Cardiac septum (tissue), 1 donor: ENCODE data around the gene PGLYRP2. TPM values are rescaled to one million over a fixed set of nuclear protein-coding genes. Genes with fewer than 3 reads are reported as not detected.

ENCODE experiments used
- DNase-seq: peaks from one replicate; pipeline ENCODE4 v3.0.0-alpha.2; 2020; ENCODE audit warnings: low spot score
- intact Hi-C: fragments of 100-400 bp; cut with DNase I; formaldehyde crosslinking; loops from one replicate; pipeline ENCODE4 v1.14.0; 2022
- total RNA-seq: library from RNA; stranded (reverse); fragmentation: NEBNext Ultra II Directional; extraction: Animal tissue kit (Norgen Biotek cat#: 25700); gene quantifications from one replicate; pipeline ENCODE4 v1.2.1, GENCODE V29; 2021
- donor health status: DM: no; HTN: no; CAD: no.

Gene PGLYRP2
- total RNA-seq, 1 donor from 2014 or later, result not detected

- no peak for DNase-seq
- intact Hi-C loops, result no loop called here
Observed at GRCh38 chr19:15430526-15431120, 48.7 kb downstream of the PGLYRP2 start.

GRCh38 chr19:15429825-15430467, 49.4 kb downstream of the PGLYRP2 start:
- intact Hi-C loops, result no loop called here
- DNase-seq, result no peak

- DNase-seq, result no peak
- intact Hi-C loops, result no loop called here
Observed at GRCh38 chr19:15428956-15429824, 50.1 kb downstream of the PGLYRP2 start.

DNA sequence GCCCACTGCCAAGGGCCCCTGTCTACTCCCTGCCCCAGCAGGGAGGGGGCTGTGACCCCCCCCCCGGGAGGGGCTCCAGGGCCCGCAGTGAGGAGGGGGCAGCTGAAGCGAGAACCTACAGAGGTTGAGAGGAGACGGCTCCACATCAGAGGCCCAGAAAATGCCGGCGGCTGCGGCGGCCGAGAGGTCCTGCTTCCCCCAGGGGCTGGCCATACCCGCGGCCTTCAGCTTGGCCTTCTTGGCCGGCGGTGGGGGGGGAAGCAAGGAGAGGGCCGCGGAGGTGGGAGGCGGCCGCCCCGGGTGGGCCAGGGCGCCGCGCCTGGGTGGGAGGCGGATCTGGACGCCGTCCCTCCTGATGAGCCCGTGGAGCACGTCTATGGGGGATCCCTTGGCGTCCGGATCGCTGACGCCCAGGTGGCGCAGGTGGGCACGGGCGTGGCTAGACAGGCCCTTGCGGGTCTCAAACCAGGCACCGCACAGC, 51.3 kb downstream of the PGLYRP2 start:
- intact Hi-C loops, result no loop called here
- DNase-seq, result no peak

GRCh38 chr19:15427350-15427700, 52.0 kb downstream of the PGLYRP2 start:
- DNase-seq, result no peak
- intact Hi-C loops, result no loop called here

DNA sequence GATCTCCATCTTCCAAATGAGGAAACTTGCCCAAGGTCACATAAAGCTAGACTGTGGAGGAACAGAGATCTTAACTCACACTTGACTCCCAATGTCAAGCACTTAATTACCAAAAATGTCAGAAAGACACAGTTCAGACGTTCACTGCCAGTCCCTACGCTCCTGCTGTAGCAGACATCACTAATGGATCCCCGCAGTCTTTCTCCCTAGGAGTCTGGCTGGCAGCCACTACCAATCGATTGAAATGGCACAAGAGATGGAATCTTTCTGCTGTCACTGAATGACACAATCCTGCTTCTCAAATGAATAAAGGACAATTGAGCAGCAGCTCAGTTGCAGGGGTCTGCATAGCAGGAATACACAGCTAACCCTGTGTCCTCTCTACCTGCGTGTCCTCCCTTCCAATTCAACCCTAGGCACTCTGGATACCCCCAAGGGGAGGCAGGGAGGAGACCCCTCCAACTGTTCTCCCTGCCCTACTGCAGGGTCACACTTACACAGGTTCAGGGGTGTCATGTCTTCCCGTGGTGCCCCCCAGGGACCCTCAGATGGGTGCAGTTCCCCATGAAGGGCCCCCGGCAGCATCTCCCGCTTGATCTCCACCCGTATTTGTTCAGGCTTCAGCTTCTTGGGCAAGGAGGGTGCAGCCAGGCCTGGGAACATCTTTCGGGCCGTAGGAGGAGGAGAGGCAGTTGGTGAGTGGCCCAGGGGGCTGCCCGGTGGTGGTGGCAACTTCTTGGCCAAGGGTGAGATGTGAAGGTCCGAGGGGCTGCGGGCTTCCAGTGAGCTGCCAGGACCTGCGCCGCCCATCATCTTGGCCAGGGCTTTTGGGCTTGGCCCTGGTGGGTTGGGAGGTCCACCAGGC, 52.6 kb downstream of the PGLYRP2 start:
- DNase-seq, result no peak
- intact Hi-C loops, result no loop called here

GRCh38 chr19:15425321-15425950, 53.9 kb downstream of the PGLYRP2 start:
- DNase-seq, result no peak
- intact Hi-C loops, result no loop called here

- intact Hi-C loops, result no loop called here
- DNase-seq, result no peak
Observed at GRCh38 chr19:15424692-15425272, 54.5 kb downstream of the PGLYRP2 start.

GRCh38 chr19:15424121-15424520, 55.2 kb downstream of the PGLYRP2 start:
- intact Hi-C loops, result no loop called here
- no peak for DNase-seq

- intact Hi-C loops, result no loop called here
- no peak for DNase-seq
Observed at GRCh38 chr19:15423130-15423529, 56.2 kb downstream of the PGLYRP2 start.

GRCh38 chr19:15422296-15423075, 56.8 kb downstream of the PGLYRP2 start:
- no peak for DNase-seq
- intact Hi-C loops, result no loop called here

DNA sequence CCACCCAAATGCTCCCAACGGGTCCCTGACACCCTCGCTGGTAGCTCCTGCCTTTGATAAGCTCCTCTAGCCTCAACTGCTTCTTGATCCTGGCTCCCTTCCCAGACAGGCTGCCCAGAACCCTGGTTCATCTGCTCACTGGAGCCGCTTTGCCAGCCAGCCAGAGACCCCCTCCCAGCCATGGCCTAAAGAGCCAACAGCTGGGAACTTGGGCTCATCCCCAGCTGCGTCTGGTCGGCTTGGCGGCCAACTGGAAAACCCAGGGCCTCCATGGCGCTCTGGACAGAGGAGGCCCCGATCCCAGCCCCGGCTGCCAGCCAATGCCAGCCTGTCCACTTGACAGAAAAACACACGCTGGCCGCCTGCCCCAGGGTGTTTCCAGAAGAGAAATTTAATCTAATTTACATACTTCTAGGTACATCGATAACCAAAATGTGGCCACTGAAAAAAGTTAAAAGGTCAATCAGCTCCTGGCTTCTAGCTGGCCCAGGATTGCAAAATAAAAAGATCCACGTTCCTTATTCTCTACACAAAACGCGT, 57.5 kb downstream of the PGLYRP2 start:
- DNase-seq, result peak; percentile 85
- intact Hi-C loops, result no loop called here

GRCh38 chr19:15421136-15421695, 58.1 kb downstream of the PGLYRP2 start:
- intact Hi-C loops, result no loop called here

GRCh38 chr19:15419413-15420025, 59.8 kb downstream of the PGLYRP2 start:
- intact Hi-C loops, result loop anchor here (2.0 kb wide), 1 partner anchor 13 kb away; no protein-coding TSS in a partner anchor
- DNase-seq, result no peak

More at GRCh38 chr19:15421136-15421695, 58.1 kb downstream of the PGLYRP2 start:
- no peak for DNase-seq
